HG03097 (cell line): ENCODE results near the gene LIFR.

Experiments used
- ATAC-seq: cut with Tn5 transposase; IDR thresholded peaks from one replicate; pipeline ENCODE4 v1.9.1; 2021; ENCODE audit not compliant: unreplicated experiment, low FRiP score

The LIFR gene

GRCh38 chr5:38468978-38469706 lies 87.3 kb downstream of the LIFR start:
- no peak for ATAC-seq

GRCh38 chr5:38468202-38468673 lies 88.2 kb downstream of the LIFR start:
- no peak for ATAC-seq

- no peak for ATAC-seq
Observed at GRCh38 chr5:38467353-38468040, 88.9 kb downstream of the LIFR start.

GRCh38 chr5:38466424-38467189 lies 89.8 kb downstream of the LIFR start:
- no peak for ATAC-seq

- no peak for ATAC-seq
Observed at GRCh38 chr5:38465702-38466423, 90.6 kb downstream of the LIFR start.

GRCh38 chr5:38465061-38465460 lies 91.4 kb downstream of the LIFR start:
- ATAC-seq, result no peak

- ATAC-seq, result no peak
Observed at GRCh38 chr5:38463634-38464521, 92.6 kb downstream of the LIFR start.

- ATAC-seq, result no peak
Observed at GRCh38 chr5:38462976-38463633, 93.3 kb downstream of the LIFR start.

GRCh38 chr5:38458174-38458573 lies 98.3 kb downstream of the LIFR start:
- no peak for ATAC-seq

GRCh38 chr5:38456657-38457399 lies 99.6 kb downstream of the LIFR start:
- ATAC-seq, result no peak

GRCh38 chr5:38455796-38456330 lies 100.6 kb downstream of the LIFR start:
- peak; percentile 44 for ATAC-seq

- no peak for ATAC-seq
Observed at GRCh38 chr5:38453921-38454320, 102.5 kb downstream of the LIFR start.

- ATAC-seq, result peak; percentile 98
Observed at GRCh38 chr5:38453506-38453905, 102.9 kb downstream of the LIFR start.

- ATAC-seq, result no peak
Observed at GRCh38 chr5:38452201-38452600, 104.2 kb downstream of the LIFR start.

GRCh38 chr5:38451074-38451725 lies 105.2 kb downstream of the LIFR start:
- no peak for ATAC-seq

GRCh38 chr5:38450627-38451026 lies 105.8 kb downstream of the LIFR start:
- no peak for ATAC-seq

- no peak for ATAC-seq
Observed at GRCh38 chr5:38448568-38449350, 107.7 kb downstream of the LIFR start.
